ENCODE data around the gene PRELP. TPM values are rescaled to one million over a fixed set of nuclear protein-coding genes. Genes with fewer than 3 reads are reported as not detected.

The PRELP gene
- total RNA-seq, 1 experiment from 2014 or later: not detected

GRCh38 chr1:203505526-203506204 lies 30.1 kb downstream of the PRELP start:
- H3K4me2 ChIP-seq (ENCODE audit: low read length): no peak overlapping the region
- no peak overlapping the region for H3K27ac ChIP-seq (ENCODE audit: low read length)
- intact Hi-C loops (cut with micrococcal nuclease): loop anchor here (2.0 kb wide), 1 partner anchor 101 kb away; no protein-coding TSS in a partner anchor
- ChIA-PET CTCF (no interaction called here), POLR2A (ENCODE audit: unreplicated experiment) (no interaction called here)
- no peaks in the 10 kb centered on the region for H3K27me3 ChIP-seq (ENCODE audit: low read length)
- H3K4me1 ChIP-seq (ENCODE audit: insufficient read depth, low read length): peaks cover 21% of the 10 kb centered on the region; the same call in 1 of the 2 replicates
- no peak overlapping the region for H2AFZ ChIP-seq (ENCODE audit: low read length)
- no peak for DNase-seq
- H3K9me2 ChIP-seq (replicated peaks; ENCODE audit: low read length): no peaks in the 10 kb centered on the region
- H4K20me1 ChIP-seq (ENCODE audit: low read length): no peaks in the 10 kb centered on the region
- TF ChIP-seq EZH2 (IDR thresholded peaks at IDR 0.05; ENCODE audit: low read length, unreplicated experiment): no peak
- TF ChIP-seq CTCF (conservative IDR thresholded peaks at IDR 0.05; ENCODE audit: low read depth, low read length): no peak
- no peak for TF ChIP-seq EZH2phosphoT487 (IDR thresholded peaks at IDR 0.05; ENCODE audit: borderline replicate concordance, low read length)
- ATAC-seq: no peak
- no peaks in the 10 kb centered on the region for H3F3A ChIP-seq (ENCODE audit: low read length, unreplicated experiment)
- H3K79me2 ChIP-seq (ENCODE audit: low read length): no peaks in the 10 kb centered on the region
- H3K9me3 ChIP-seq (ENCODE audit: low read length): no peaks in the 10 kb centered on the region
- H3K9ac ChIP-seq (ENCODE audit: low read length): no peak overlapping the region
- no TSS peak for BruUV-seq (replicated peaks)
- H3K4me3 ChIP-seq (ENCODE audit: low read length): no peak overlapping the region
- no peaks in the 10 kb centered on the region for H3K36me3 ChIP-seq (ENCODE audit: low read depth, low read length)

GRCh38 chr1:203506858-203507626 lies 31.4 kb downstream of the PRELP start:
- no peaks in the 10 kb centered on the region for H3K79me2 ChIP-seq (ENCODE audit: low read length)
- no peaks in the 10 kb centered on the region for H3K36me3 ChIP-seq (ENCODE audit: low read depth, low read length)
- peaks cover 28% of the 10 kb centered on the region for H3K4me1 ChIP-seq (ENCODE audit: insufficient read depth, low read length)
- ATAC-seq (no peak), DNase-seq (no peak)
- ChIA-PET POLR2A (ENCODE audit: unreplicated experiment) (no interaction called here), CTCF (interaction anchor here (0.6 kb wide), 1 partner anchor 120 kb away, joined by 3 read pairs; the partner anchor contains the start of gene ATP2B4)
- H4K20me1 ChIP-seq (ENCODE audit: low read length): no peaks in the 10 kb centered on the region
- no peak for TF ChIP-seq EZH2 (IDR thresholded peaks at IDR 0.05; ENCODE audit: low read length, unreplicated experiment)
- no peak for TF ChIP-seq CTCF (conservative IDR thresholded peaks at IDR 0.05; ENCODE audit: low read depth, low read length)
- no peak overlapping the region for H3K9ac ChIP-seq (ENCODE audit: low read length)
- H3F3A ChIP-seq (ENCODE audit: low read length, unreplicated experiment): no peaks in the 10 kb centered on the region
- H3K27me3 ChIP-seq (ENCODE audit: low read length): no peaks in the 10 kb centered on the region
- no TSS peak for BruUV-seq (replicated peaks)
- H3K9me2 ChIP-seq (replicated peaks; ENCODE audit: low read length): no peaks in the 10 kb centered on the region
- H3K4me2 ChIP-seq (ENCODE audit: low read length): no peak overlapping the region
- no peaks in the 10 kb centered on the region for H3K9me3 ChIP-seq (ENCODE audit: low read length)
- no peak overlapping the region for H3K4me3 ChIP-seq (ENCODE audit: low read length)
- no peak overlapping the region for H3K27ac ChIP-seq (ENCODE audit: low read length)
- H2AFZ ChIP-seq (ENCODE audit: low read length): no peak overlapping the region
- intact Hi-C loops (cut with micrococcal nuclease): no loop called here

- intact Hi-C loops (cut with micrococcal nuclease): no loop called here
- ATAC-seq: no peak
- no peak overlapping the region for H2AFZ ChIP-seq (ENCODE audit: low read length)
- DNase-seq: no peak
- no peak overlapping the region for H3K27ac ChIP-seq (ENCODE audit: low read length)
- no TSS peak for BruUV-seq (replicated peaks)
- H3K79me2 ChIP-seq (ENCODE audit: low read length): no peaks in the 10 kb centered on the region
- ChIA-PET POLR2A (ENCODE audit: unreplicated experiment) (no interaction called here), CTCF (interaction anchor here (0.6 kb wide), 1 partner anchor 119 kb away, joined by 3 read pairs; the partner anchor contains the start of gene ATP2B4)
- no peaks in the 10 kb centered on the region for H3F3A ChIP-seq (ENCODE audit: low read length, unreplicated experiment)
- H3K27me3 ChIP-seq (ENCODE audit: low read length): no peaks in the 10 kb centered on the region
- H3K36me3 ChIP-seq (ENCODE audit: low read depth, low read length): no peaks in the 10 kb centered on the region
- no peaks in the 10 kb centered on the region for H3K9me2 ChIP-seq (replicated peaks; ENCODE audit: low read length)
- no peaks in the 10 kb centered on the region for H4K20me1 ChIP-seq (ENCODE audit: low read length)
- H3K4me1 ChIP-seq (ENCODE audit: insufficient read depth, low read length): peaks cover 35% of the 10 kb centered on the region
- TF ChIP-seq CTCF (conservative IDR thresholded peaks at IDR 0.05; ENCODE audit: low read depth, low read length): no peak
- no peak for TF ChIP-seq EZH2phosphoT487 (IDR thresholded peaks at IDR 0.05; ENCODE audit: borderline replicate concordance, low read length)
- no peak for TF ChIP-seq EZH2 (IDR thresholded peaks at IDR 0.05; ENCODE audit: low read length, unreplicated experiment)
- no peak overlapping the region for H3K4me3 ChIP-seq (ENCODE audit: low read length)
- no peak overlapping the region for H3K9ac ChIP-seq (ENCODE audit: low read length)
- no peaks in the 10 kb centered on the region for H3K9me3 ChIP-seq (ENCODE audit: low read length)
- no peak overlapping the region for H3K4me2 ChIP-seq (ENCODE audit: low read length)
These were observed 32.2 kb downstream of the PRELP start for GRCh38 chr1:203507759-203508158.
